HG03571 (cell line): ENCODE results near the gene P4HA1.
"Not testable (repeated sequence)": the region's sequence is repeated elsewhere in the genome, so short reads cannot be mapped to it uniquely, and the experiment has no call there.

ENCODE experiments used
- ATAC-seq: cut with Tn5 transposase; IDR thresholded peaks from one replicate; pipeline ENCODE4 v1.9.1; 2021; ENCODE audit not compliant: unreplicated experiment

The P4HA1 gene

DNA sequence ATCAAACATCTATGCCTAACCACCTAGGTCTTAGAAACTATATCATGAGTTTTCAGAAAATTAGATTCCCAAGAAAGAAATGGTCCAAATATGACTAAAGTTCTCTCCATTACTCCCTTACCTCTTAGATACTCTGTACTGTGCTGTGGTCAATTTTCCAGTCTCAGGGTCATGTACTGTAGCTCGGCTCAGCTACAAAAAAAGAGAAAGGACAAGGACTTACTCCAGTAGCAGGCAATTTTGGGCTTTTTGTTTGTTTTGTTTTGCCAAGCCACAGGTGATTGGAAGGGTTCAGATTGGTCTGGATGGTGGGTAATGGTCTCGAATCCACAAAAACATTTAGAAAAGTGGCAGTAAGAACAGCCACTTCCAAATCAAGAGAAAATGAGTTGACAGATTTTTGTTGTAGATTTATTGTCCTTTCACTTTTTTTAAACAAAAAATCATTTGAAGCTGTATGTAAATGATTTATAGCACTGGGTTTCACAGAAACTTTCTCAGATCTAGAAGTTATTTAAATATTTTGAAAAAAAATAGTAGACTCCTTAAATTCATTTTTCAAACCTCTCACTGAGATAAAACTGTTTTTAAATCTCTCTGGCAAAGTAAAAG is 52.8 kb downstream of the P4HA1 start:
- ATAC-seq, result no peak

DNA sequence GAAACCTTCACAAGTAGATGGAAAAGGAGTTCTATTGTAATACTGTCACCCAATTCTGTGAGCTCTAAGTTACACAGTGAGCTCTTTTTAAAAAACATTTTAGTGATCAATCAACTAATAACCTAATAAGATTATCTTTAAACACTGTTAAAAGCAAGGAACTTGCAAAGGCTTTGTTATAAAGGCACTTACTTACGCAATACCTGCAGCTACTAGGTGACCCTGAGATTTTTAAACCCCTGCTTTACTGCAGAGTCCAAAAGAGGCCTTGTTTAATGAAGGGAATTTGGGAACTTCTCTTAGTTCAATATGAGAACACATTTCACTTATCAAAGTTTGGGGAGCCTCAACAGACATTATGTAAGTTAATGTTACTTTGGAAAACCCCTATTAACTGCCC is 53.3 kb downstream of the P4HA1 start:
- no peak for ATAC-seq

DNA sequence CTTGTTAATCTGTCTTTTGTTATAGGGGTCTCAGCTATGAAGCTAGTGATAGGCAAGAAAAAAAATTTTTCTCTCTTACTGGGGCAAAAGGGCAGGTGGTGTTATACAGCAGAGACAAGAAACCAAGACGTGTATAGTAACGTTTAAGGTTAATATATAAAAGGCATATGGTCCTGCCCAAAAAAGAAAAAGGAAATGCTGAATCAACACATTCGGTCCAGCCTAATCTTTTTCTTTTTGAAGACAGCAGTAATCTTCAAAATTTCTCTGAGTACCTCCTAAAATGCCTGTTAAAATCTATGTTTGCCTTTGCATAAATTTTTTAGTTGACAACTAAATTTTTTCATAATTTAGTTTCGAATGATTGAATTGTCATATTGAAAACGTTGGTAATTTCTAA is 54.5 kb downstream of the P4HA1 start:
- no peak for ATAC-seq

DNA sequence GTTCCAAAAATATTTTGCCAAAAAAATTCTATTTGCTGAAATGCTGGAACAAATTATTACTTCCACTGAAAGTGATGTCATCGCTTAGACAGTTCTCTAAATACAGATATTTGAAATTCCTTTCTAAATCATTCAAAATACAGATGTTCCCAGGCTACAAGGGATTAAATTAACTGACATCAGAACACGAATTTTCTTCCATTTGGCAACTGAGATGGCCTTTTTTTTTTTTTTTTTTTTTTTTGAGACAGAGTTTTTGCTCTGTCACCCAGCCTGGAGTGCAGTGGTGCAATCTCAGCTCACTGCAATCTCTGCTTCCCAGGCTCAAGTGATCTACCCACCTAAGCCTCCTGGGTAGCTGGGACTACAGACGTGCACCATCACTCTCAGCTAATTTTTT is 57.0 kb downstream of the P4HA1 start:
- ATAC-seq, result no peak

DNA sequence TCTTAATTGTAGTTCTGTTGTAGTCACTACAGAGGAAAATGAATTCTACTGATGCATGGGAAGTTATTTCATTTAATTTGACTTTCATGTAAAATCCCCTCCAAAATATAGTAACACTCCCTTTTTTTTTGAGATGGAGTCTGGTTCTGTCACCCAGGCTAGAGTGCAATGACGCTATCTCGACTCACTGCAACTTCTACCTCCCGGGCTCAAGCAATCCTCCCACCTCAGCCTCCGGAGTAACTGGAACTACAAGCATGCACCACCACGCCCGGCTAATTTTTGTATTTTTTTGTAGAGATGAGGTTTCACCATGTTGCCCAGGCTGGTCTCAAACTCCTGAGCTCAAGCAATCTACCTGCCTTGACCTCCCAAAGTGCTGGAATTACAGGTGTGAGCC is 60.4 kb downstream of the P4HA1 start:
- ATAC-seq, result not testable (repeated sequence)

DNA sequence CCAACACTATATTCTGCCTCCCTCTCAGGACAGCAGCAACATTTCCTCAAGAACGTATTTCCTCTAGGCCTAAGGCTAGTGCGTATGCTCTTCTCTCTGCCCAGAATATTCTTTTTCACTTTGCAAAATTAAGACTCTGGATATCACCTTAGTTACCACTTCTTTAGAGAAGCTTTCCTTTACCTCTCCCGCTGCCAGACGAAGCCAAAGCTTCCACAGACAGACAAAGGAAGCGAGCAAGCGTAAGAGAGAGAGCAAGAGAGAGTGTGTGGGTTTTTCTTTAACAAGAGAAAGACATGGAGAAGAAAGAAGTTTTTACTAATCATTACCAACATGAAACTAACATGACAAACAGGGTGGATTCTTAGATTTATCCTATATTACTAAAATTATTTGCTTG is 64.1 kb downstream of the P4HA1 start:
- no peak for ATAC-seq

DNA sequence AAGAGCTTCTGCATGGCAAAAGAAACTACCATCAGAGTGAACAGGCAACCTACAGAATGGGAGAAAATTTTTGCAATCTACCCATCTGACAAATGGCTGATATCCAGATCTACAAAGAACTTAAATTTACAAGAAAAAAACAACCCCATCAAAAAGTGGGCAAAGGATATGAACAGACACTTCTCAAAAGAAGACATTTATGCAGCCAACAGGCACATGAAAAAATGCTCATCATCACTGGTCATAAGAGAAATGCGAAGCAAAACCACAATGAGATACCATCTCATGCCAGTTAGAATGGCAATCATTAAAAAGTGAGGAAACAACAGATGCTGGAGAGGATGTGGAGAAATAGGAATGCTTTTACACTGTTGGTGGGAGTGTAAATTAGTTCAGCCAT is 70.0 kb downstream of the P4HA1 start:
- ATAC-seq, result not testable (repeated sequence)

DNA sequence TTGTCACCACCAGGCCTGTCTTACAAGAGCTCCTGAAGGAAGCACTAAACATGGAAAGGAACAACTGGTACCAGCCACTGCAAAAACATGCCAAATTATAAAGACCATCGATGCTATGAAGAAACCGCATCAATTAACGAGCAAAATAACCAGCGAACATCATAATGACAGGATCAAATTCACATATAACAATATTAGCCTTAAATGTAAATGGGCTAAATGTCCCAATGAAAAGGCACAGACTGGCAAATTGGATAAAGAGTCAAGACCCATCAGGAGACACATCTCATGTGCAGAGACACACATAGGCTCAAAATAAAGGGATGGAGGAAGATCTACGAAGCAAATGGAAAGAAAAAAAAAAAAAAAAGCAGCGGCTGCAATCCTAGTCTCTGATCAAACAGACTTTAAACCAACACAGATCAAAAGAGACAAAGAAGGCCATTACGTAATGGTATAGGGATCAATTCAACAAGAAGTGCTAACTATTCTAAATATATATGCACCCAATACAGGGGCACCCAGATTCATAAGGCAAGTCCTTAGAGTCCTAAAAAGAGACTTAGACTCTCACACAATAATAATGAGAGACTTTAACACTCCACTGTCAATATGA is 73.1 kb downstream of the P4HA1 start:
- ATAC-seq, result not testable (repeated sequence)

DNA sequence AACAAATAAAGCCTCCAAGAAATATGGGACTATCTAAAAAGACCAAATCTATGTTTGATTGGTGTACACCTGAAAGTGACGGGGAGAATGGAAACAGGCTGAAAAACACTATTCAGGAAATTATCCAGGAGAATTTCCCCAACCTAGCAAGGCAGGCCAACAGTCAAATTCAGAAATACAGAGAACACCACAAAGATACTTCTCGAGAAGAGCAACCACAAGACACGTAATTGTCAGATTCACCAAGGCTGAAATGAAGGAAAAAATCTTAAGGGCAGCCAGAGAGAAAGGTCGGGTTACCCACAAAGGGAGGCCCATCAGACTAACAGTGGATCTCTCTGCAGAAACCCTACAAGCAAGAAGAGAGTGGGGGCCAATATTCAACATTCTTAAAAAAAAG is 73.7 kb downstream of the P4HA1 start:
- ATAC-seq, result not testable (repeated sequence)

DNA sequence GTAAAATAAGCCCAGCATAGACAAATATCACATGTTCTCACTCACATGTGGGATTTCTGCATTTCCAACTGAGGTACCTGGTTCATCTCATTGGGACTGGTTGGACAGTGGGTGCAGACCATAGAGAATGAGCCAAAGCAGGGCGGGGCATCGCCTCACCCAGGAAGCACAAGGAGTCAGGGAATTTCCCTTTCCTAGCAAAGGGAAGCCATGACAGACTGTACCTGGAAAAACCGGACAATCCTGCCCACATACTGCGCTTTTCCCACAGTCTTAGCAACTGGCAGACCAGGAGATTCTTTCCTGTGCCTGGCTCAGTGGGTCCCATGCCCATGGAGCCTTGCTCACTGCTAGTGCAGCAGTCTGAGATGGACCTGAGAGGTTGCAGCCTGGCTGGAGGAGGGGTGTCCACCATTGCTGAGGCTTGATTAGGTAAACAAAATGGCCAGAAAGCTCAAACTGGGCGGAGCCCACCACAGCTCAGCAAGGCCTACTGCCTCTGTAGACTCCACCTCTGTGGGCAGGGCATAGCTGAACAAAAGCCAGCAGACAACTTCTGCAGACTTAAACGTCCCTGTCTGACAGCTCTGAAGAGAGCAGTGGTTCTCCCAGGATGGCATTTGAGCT is 75.0 kb downstream of the P4HA1 start:
- not testable (repeated sequence) for ATAC-seq

DNA sequence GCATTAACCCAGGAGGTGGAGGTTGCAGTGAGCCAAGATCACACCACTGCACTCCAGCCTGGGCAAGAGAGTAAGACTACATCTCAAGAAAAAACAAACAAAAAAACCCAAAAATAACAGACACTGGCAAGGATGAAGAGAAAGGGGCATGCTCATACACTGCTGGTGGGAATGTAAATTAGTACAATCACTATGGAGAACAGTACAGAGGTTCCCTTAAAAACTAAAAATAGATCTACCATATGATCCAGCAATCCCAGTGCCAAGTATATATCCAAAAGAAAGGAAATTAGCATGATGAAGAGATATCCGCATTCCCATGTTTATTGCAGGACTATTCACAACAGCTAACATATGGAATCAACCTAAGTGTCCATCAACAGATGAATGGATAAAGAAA is 75.6 kb downstream of the P4HA1 start:
- ATAC-seq, result no peak

DNA sequence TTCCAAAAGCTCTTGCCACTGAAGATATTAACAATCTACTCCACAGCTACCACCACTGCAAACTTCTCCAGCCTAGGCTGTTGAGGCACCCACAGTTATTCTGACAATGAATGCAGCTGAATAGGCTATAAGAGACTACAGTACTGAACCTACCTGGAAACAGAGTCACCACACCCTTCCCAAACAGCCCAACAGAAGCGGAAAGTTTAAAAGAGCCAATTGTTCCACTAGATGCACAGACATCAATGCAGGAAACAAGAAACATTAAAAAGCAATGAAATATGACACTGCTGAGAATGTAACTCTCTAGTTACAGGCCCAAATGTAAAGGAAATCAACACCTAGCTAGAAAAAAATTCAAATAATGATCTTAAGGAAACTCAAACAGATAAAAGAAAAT is 77.6 kb downstream of the P4HA1 start:
- no peak for ATAC-seq

DNA sequence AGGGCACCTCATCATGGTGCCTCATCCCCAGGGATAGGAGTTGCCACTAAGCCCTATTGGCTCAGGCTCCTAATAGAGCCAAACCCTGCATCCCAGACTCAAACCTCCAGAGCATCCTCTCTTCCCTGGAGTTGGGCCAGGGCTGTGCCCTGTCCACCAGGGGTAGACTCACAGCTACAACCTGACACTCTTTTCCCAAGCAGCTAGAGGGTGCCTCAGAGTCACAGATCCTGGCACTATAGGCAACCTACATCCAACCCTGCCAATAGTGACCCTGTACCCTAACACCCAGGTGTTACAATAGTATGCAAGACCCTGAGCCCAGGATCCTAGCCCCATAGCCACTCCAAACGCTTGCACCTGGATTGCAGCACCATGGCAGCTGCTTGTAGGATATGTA is 78.0 kb downstream of the P4HA1 start:
- ATAC-seq, result no peak

DNA sequence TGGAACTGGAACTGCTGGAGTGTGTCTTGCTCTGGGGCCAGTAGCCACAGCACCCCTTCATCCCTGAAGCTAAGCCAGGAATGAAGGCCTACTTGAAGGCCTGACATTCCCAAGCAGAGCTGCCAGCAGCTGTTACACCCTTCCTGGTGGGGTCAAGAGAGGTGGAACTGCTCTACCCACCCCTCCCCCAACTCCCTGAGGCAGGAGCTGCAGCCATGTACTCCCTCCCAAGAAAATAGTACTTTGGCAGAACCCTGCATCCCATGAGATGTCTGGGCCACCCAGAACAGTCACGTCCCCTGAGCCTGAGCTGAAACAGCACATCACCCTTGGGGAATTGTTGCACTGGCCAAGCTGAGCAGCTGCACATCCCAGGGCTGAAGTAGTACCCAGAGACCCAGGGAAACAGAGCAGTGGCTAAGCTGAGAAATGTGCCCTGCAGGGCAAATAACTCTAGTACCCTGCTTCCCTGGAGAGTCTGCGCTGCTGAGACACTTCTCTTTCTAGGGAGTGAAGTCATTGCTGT is 78.6 kb downstream of the P4HA1 start:
- ATAC-seq, result no peak

DNA sequence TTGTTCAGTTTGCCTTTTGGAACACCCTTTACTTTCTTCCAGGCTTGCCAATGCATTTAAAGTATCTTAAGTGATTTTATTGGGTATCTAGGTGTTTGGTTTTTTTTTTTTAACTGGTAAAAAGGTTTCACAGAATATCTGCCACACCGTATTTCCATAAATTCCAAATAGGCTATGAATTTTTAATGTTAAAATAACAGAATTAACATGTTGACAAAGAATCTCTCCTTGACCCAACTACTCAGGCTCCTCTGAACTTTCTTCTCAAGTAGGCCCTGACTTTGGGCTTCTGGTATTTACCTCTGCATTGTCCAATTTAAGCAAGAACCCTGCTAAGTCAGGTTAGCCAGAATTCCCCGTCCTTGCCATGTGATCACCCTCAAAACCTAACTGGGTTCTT is 80.9 kb downstream of the P4HA1 start:
- no peak for ATAC-seq

DNA sequence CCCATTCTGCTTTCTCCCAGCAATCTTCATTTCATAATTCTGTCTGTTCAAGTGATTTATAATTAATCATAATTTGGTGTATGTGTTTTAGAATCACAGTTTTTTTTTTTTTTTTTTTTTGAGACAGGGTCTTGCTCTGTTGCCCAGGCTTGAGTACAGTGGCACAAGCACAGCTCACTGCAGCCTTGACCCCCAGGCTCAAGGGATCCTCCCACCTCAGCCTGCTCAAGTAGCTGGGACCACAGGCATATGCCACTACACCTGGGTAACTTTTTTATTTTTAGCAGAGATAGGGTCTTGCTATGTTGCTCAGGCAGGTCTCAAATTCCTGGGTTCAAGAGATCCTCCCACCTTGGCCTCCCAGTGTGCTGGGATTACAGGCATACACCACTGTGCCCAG is 92.8 kb downstream of the P4HA1 start:
- no peak for ATAC-seq

DNA sequence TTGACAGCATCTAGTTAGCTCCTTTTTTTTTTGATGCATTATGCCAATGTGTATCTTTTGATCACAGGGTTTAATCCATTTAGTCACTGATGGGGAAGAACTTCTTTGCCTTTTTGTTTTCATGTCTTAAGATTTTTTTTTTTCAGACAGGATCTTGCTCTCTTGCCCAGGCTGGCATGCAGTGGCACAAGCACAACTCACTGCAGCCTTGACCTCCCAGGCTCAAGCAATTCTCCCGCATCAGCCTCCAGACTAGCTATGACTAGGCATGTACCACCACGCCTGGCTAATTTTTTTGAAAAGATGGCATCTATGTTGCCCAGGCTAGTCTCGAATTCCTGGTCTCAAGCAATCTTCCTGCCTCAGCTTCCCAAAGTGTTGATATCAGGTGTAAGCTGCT is 95.7 kb downstream of the P4HA1 start:
- no peak for ATAC-seq

DNA sequence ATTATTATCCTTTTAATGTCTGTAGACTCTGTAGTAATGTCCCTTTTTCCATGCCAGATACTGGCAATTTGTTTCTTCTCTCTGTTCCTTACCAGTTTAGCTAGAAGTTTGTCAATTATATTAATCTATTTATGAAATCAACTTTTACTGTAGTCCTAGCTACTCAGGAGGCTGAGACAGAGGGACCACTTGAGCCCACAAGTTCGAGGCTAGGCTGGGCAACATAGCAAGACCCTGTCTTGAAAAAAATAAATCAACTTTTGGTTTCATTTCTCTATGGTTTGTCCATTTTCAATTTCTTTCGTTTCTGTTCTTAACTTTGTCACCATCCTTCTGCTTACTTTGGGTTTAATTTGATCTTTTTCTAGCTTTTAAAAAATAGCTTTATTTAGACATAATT is 99.6 kb downstream of the P4HA1 start:
- no peak for ATAC-seq

DNA sequence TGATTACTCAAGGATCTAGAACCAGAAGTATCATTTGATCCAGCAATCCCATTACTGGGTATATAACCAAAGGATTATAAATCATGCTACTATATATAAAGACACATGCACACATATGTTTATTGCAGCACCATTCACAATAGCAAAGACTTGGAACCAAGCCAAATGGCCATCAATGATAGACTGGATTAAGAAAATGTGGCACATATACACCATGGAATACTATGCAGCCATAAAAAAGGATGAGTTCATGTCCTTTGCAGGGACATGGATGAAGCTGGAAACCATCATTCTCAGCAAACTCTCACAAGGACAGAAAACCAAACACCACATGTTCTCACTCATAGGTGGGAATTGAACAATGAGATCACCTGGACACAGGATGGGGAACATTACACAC is 101.2 kb downstream of the P4HA1 start:
- not testable (repeated sequence) for ATAC-seq

DNA sequence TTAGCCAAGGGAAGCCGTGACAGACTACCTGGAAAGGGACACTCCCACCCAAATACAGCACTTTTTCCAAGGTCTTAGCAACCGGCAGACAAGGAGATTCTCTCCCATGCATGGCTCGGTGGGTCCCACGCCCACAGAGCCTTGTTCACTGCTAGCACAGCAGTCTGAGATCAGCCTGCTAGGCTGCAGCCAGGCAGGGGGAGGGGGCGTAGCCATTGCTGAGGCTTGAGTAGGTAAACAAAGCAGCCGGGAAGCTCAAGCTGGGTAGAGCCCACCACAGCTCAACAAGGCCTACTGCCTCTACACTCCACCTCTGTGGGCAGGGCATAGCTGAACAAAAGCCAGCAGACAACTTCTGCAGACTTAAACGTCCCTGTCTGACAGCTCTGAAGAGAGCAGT is 106.9 kb downstream of the P4HA1 start:
- ATAC-seq, result not testable (repeated sequence)

DNA sequence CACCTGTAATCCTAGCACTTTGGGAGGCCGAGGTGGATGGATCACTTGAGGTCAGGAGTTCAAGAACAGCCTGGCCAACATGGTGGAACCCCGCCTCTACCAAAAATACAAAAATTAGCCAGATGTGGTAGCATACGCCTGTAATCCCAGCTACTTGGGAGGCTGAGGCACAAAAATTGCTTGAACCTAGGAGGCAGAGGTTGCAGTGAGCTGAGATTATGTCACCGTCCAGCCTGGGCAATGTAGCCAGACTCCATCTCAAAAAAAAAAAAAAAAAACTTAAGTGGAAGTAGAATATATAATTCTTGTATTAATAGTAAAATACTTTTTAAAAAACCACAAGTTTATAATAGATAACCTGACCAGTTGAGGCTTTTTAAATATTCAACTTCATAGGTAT is 112.0 kb downstream of the P4HA1 start:
- not testable (repeated sequence) for ATAC-seq

DNA sequence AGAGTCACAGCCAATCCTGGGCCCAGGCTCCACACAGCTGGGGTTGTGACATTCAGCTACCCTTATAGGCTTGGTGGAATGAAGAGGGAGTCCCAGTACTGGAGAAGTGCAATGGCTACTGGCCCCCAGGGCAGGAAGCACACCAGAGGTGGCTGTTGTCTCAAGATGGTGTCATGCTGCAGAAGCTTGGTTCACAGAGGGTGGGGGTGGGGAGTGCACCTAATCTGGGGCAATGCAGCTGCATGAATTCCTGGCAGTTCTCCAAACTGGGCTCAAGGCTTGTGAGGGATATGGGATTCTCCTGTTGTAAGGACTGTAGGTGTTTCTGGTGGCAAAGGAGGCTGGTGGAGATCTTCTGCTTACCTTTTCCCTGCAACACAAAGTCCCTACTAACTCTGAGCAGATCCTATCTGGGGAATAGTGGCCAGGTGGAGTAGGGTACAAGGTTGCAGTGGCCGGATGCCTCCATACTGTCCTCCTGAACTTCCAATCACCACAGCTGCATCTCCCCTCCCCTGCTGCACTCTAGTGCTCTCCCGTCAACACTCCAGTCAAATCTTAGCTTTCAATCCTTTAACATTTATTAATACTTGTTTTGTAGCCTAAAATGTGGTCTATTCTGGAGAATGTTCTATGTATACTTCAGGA is 114.7 kb downstream of the P4HA1 start:
- ATAC-seq, result no peak
